CD4-positive, alpha-beta T cell treated with Interferon gamma for 1 hour (primary cell): ENCODE results near the gene ALG3.

ENCODE experiments used
- DNase-seq: peaks from one replicate; pipeline ENCODE4 v3.0.0-alpha.2; 2020

Gene ALG3

DNA sequence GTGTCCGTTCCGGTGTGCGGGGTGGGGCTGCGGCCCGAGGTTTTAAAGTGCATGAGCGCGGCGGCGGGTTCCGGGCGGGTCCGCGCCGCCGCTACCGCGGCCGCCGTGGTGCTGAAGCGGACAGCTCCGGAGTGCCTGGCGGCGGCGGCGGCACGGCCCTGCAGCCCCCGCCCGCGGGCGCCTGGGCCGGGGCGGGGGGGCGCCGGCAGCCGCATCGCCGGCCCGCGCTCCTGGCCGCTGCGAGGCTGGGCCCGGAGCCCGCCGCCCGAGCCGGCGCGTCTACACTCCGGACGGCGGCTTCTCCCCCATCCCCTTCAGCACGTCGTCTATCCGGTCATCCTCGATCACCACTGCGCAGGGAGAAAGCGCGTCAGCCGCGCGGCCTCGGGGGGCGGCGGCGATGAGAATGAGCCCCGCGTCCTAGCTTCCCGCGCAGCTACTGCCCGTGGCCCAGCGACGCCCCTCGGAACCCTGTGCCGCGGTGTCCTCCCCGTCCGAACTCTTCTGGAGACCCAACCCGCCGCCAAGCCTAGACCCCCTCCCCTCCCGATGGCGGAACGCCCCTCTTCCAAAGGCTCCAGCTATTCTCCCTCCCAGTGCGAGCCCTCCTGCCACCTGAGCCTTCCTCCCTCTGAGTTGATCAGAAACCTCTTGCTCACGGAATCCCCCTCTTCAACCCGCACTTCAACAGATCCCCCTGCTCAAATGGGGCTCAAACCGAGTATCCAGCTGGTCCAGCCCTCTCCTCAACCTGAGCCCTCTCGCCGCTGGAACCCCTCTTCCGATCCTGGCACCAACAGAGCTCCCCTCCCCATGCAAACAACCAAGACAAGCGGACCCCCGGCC lies 11.3 kb upstream of the ALG3 start:
- DNase-seq: no peak

GRCh38 chr3:184259396-184259877 lies 10.7 kb upstream of the ALG3 start:
- no peak for DNase-seq

GRCh38 chr3:184258926-184259325 lies 10.2 kb upstream of the ALG3 start:
- no peak for DNase-seq

GRCh38 chr3:184257083-184257915 lies 8.5 kb upstream of the ALG3 start:
- no peak for DNase-seq

DNA sequence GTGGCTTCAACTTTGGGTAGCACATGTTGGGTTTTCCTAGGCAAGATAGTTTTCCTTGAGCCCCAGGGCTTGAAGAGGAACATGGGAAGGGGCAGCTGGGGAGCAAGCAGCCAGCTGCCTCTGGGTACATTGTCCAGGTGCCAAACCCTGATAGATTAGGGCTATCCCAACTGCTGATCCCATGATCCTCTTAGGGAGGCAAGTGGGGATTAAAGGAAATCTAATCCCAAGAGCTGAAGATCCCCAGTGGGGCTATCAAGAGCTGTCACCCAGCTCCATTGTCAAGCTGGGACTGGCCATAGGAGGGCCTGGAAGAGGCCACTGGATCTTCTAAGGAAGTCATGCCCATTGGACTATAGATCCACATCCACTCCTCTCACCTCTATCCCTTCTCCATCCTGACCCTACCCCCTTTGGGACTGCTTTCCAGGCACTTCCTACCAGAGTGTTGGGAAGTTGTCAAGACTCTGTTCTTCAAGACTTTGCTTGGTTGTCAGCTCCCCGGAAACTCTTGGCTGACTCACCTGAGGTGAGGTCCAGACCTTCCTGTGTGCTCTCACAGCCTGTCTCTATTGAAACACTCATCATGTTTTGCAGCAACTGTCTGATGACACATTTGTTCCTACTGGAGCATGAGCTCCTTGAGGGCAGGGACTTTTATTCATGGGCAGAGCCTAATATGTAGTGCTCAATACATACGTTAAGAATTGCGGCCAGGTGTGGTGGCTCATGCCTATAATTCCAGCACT lies 6.7 kb upstream of the ALG3 start:
- no peak for DNase-seq

DNA sequence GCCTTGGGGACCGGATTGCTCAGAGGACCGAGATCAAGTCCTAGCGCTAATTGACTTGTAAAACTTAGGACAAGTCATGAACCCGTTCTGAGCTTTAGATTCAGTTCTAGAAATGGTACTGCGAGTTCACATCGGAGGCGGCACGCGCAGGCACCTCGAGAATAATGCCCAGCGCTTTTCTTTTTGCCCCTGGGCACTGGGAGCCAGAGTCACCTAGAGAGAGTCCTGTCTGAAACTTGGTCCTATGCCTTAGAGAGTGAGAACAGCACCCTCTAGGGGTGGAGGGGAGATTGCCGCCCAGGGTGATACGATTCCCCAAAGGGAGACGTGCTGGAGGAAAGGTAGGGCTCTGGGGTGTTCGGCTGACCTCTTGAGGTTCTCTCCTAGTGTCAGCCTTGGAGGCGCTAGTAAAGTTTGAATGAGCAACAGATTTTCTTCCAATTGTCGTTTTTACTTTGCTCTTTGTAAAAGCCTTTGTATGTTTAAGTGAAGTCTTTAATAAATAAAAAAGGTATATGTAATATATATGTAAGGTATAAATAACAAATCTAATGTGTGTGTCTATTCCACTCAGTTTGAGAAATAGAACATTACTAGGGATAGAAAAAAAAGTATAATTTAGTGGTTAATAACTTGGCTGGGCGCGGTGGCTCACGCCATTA lies 1.5 kb upstream of the ALG3 start:
- peak; percentile 85 for DNase-seq

GRCh38 chr3:184249412-184250166 lies 827 bp upstream of the ALG3 start, which contains the start of gene EEF1AKMT4:
Gene EEF1AKMT4, plus strand, starts transcription at chr3:184249672. Its CDS starts 23 bp downstream, at chr3:184249695.
- DNase-seq: peak; percentile 98

DNA sequence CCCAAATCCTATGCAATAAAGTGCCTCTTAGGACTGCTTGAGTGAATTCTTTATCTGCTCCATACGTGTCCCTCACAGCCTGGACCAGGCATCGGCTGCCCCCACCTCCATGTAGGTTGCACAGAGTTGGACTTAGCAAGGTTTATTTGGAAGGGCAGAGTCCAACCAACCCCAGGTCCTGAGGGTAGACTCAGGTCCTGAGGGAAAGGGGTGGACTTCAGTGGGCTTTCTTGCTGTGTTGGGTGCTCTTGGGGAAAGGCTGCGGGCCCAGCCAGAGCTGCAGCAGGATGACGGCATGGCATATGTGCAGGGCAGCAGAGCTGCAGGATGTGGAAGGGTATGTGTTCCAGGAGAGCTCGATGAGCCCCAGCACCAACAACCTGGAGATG lies 6.5 kb downstream of the ALG3 start:
- no peak for DNase-seq

DNA sequence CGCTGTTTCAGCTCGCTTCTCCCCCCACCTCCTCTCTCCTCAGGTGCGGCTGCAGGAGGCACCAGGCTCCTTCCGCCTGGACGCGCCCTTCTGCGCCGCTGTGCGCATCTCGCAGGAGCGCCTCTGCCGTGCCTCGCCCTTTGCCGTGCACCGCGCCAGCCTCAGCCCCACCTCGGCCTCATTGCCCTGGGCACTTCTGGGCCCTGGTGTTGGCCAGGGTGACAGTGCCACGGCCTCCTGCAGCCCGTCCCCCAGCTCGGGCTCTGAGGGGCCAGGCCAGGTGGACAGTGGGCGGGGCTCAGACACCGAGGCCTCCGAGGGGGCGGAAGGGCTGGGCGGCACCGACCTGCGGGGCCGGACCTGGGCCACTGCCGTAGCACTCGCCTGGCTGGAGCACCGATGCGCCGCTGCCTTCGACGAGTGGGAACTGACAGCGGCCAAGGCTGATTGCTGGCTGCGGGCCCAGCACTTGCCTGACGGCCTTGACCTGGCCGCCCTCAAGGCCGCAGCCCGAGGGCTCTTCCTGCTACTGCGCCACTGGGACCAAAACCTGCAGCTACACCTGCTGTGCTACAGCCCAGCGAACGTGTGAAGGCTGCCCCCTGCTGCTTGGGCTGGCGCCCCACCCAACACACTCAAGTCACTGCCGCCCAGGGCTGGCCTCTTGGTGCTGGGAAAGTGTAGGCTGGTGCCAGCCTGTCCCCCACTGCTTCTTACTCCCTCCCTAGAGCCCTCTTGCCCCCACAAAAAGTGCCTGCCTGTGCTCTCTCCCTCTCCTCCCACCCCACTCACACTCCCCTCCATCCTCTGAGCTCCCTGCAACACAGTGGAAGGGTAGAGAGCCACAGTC lies 7.1 kb downstream of the ALG3 start:
- no peak for DNase-seq

DNA sequence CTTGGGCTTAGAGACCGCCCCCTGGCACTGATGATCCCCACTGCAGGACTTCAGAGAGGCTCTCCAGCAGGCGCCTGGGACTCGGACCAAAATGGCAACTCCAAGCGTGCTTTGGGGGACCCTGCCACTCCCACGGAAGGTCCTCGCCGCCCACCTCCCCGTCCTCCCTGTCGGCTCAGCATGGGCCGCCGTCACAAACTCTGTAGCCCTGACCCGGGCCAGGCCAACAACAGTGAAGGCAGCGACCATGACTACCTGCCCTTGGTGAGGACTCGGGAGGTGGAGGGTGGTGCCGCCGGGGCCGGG lies 7.7 kb downstream of the ALG3 start:
- no peak for DNase-seq

DNA sequence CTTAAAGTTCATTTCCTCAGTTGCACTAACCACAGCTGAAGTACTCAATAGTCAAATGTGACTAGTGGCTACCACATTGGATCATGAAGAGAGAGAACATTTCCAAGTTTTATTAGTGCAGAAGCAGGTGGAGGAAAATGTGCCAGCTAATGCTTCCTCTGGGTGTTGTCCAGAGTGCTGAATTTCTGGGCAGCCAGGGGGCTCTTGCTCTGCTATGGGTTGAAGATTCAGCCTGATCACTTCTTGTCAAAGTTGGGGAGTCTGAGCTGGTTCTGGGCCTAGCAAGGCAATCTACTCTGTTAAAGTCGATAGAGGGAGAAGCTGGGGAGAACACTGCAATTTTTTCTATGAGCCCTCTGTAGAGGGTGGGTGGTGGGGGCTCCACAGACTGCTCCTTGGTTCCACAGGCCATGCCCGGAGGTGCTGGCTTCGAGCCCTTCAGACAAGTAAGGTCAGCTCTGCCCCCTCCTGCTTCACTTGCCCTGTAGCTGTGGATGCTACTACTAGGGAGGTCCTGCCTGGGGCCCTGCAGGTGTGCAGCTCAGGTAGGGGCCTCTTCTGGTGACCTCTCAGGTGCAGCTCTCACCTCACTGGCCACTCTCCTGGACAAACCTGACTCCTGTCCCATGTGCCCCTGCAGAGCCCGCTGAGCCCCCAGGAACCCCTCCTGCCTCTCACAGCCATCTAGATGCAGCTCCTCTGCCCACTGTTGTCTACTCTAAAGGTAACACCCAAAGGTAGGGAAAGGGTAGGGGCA lies 8.2 kb downstream of the ALG3 start:
- DNase-seq: no peak

- DNase-seq: no peak
These were observed 9.1 kb downstream of the ALG3 start for GRCh38 chr3:184239708-184240107.

DNA sequence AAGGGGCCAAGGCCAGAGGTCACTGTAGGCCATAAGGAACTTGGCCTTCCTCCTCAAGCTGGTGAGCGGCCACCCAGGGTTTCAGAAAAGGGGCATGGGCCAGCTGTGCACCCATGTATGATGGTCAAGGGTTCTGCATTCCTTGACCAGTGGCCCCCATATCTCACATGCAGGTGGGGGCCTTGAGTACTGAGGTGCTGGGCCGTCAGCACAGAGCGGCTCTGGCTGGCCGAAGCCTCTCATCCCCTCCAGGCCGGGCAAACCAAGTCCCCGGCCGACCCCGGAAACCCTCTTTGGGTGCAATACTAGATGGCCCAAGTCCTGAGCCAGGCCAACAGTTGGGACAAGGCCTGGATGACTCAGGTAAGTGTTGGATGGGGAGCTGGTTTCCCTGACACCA lies 9.5 kb downstream of the ALG3 start:
- no peak for DNase-seq

DNA sequence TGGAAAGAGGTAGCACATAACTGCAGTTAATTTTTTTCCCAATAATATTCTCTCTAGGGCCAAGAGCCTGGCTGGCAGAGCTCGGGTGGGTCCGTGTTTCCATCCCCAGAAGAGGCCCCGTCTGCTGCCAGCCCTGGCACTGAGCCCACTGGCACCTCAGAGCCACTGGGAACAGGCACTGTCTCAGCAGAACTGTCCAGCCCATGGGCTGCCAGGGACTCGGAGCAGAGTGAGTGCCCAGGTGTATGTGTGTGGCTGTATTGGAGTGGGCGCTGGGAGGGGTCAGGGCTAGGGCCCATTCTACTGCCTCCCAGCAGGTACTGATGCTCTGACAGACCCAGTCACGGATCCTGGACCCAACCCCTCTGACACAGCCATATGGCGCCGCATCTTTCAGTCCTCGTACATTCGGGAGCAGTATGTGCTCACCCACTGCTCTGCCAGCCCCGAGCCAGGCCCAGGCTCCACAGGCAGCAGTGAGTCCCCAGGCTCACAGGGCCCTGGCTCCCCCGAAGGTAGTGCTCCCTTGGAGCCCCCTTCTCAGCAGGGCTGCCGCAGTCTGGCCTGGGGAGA lies 10.4 kb downstream of the ALG3 start:
- DNase-seq: no peak

GRCh38 chr3:184237807-184238206 lies 11.0 kb downstream of the ALG3 start:
- no peak for DNase-seq

DNA sequence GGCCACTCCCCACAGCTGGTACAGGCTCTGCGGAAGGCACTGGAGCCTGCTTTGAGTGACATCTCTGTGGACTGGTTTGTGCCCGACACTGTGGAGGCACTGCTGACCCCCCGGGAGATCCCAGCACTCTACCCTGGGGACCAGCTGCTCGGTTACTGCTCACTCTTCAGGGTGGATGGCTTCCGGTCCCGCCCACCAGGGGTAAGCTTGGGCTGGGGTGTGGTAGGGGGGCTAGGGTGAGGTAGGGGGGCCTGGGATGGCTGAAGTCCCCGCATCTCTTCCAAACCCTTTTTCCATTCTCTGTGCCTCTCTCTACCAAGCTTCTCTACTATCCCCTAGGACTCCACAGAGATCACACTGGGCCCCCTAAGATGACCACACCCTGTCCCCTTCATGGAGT lies 11.6 kb downstream of the ALG3 start:
- DNase-seq: no peak

DNA sequence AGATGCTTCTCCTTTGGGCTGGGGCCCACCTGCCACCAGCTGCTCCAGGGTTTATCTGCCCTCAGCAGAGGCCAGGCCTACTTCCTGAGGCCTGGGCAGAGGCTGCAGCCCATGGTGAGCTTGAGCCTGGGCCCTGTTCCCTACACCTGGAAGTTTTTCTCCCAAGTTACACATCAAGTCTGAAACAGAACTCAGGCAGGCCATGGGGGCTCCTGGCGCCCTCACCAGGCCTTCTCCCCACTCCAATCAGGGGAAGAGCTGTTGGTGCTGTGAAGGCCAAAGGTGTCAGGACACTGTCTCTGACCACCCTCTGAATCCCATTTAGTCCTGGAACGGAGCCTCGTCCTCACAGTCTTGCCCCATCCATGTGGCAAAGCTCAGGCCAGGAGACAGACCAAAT lies 12.1 kb downstream of the ALG3 start:
- no peak for DNase-seq

- DNase-seq: no peak
These were observed 12.7 kb downstream of the ALG3 start for GRCh38 chr3:184236033-184236410.

- DNase-seq: no peak
These were observed 13.3 kb downstream of the ALG3 start for GRCh38 chr3:184235381-184236032.
